Fibroblast of lung (primary cell): ENCODE data around the gene SIK2.

Experiments used
- EZH2 ChIP-seq: IDR thresholded peaks from 2 replicates; pipeline ENCODE4 v1.5.1; 2012; ENCODE audit warnings: low read length, control low read depth, mild to moderate bottlenecking; ENCODE audit errors: missing control alignments
- TF ChIP-seq, protein P1 (sequence below), 2 donors: IDR thresholded peaks in 1 of 2; conservative IDR thresholded peaks in 1 of 2; 1 replicate in 1 of 2; 2 replicates in 1 of 2; pipeline ENCODE4 v1.5.1; 2011 to 2012; ENCODE audit warnings: low read length in 2 of 2, control low read depth in 1 of 2, inconsistent platforms in 1 of 2, low read depth in 1 of 2, mild to moderate bottlenecking in 1 of 2

DNA sequence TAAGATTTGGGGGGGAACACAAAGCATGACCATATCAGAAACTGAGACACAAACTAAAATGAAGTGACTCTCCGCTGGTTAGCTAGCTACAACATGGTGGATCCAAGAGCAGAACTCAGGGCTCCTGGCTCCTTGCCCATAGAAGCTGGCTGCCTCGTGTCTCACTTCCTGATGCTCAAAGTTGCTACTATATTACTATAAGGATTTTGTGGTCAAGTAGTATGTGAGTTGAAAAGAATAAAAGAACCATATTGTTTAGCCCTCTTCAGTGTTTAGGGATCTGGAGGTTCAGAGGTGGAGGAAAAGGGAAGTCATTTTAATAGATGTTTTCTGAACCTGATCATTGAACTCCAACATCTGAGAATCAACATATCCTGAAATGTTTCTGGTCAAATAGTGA is 16.9 kb upstream of the SIK2 start:
- TF ChIP-seq EZH2: no peak
- TF ChIP-seq, protein P1, sequence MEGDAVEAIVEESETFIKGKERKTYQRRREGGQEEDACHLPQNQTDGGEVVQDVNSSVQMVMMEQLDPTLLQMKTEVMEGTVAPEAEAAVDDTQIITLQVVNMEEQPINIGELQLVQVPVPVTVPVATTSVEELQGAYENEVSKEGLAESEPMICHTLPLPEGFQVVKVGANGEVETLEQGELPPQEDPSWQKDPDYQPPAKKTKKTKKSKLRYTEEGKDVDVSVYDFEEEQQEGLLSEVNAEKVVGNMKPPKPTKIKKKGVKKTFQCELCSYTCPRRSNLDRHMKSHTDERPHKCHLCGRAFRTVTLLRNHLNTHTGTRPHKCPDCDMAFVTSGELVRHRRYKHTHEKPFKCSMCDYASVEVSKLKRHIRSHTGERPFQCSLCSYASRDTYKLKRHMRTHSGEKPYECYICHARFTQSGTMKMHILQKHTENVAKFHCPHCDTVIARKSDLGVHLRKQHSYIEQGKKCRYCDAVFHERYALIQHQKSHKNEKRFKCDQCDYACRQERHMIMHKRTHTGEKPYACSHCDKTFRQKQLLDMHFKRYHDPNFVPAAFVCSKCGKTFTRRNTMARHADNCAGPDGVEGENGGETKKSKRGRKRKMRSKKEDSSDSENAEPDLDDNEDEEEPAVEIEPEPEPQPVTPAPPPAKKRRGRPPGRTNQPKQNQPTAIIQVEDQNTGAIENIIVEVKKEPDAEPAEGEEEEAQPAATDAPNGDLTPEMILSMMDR (conservative IDR thresholded peaks at IDR 0.05 in 1 of 2, IDR thresholded peaks at IDR 0.05 in 1 of 2; ENCODE audit: low read depth in 1 of 2, low read length in 2 of 2): no peak
